NOMO-1 treated with DMSO at 0.1 percent for 48 hours (cell line): ENCODE data around the gene ATP6V1B1.

ENCODE experiments used
- DNase-seq: peaks from one replicate; lab custom pipeline; 2025; ENCODE audit not compliant: unreplicated experiment; lab: John Stamatoyannopoulos, UW

The ATP6V1B1 gene

GRCh38 chr2:70943205-70943871, 7.6 kb downstream of the ATP6V1B1 start:
- DNase-seq: no peak

GRCh38 chr2:70944111-70944690, 8.5 kb downstream of the ATP6V1B1 start:
- no peak for DNase-seq

- peak; percentile 60 for DNase-seq
Observed at GRCh38 chr2:70946832-70947442, 11.2 kb downstream of the ATP6V1B1 start.

GRCh38 chr2:70947556-70948184, 12.0 kb downstream of the ATP6V1B1 start:
- DNase-seq: no peak

- peak; percentile 63 for DNase-seq
Observed at GRCh38 chr2:70948337-70949003, 12.8 kb downstream of the ATP6V1B1 start.

- DNase-seq: no peak
Observed at GRCh38 chr2:70949086-70949485, 13.4 kb downstream of the ATP6V1B1 start.

GRCh38 chr2:70954886-70955285, 19.2 kb downstream of the ATP6V1B1 start:
- DNase-seq: no peak

- DNase-seq: no peak
Observed at GRCh38 chr2:70956141-70956540, 20.4 kb downstream of the ATP6V1B1 start.

- no peak for DNase-seq
Observed at GRCh38 chr2:70957798-70958197, 22.1 kb downstream of the ATP6V1B1 start.

- DNase-seq: no peak
Observed at GRCh38 chr2:70958759-70959158, 23.1 kb downstream of the ATP6V1B1 start.

- no peak for DNase-seq
Observed at GRCh38 chr2:70959271-70959761, 23.6 kb downstream of the ATP6V1B1 start.

GRCh38 chr2:70959851-70960832, 24.4 kb downstream of the ATP6V1B1 start:
- no peak for DNase-seq

- no peak for DNase-seq
Observed at GRCh38 chr2:70960833-70961647, 25.3 kb downstream of the ATP6V1B1 start.

- DNase-seq: no peak
Observed at GRCh38 chr2:70961648-70961994, 25.9 kb downstream of the ATP6V1B1 start.

- DNase-seq: no peak
Observed at GRCh38 chr2:70962211-70962884, 26.6 kb downstream of the ATP6V1B1 start.

- DNase-seq: no peak
Observed at GRCh38 chr2:70962885-70963878, 27.5 kb downstream of the ATP6V1B1 start.

GRCh38 chr2:70964133-70964532, 28.4 kb downstream of the ATP6V1B1 start:
- no peak for DNase-seq
